Suprapubic skin (tissue), 4 donors: ENCODE data around the gene SERGEF.

Experiments
- POLR2A ChIP-seq, 2 donors: fragments of 450-650 bp; IDR thresholded peaks; one replicate each; pipeline ENCODE4 v1.6.1; 2017; ENCODE audit warnings: antibody characterized with exemption in 2 of 2, mild to moderate bottlenecking in 2 of 2, moderate library complexity in 2 of 2
- POLR2AphosphoS5 ChIP-seq, 3 donors: sonication (generic); formaldehyde crosslinking; IDR thresholded peaks; one replicate each; pipeline ENCODE4 v1.6.1; 2017; ENCODE audit warnings: antibody characterized with exemption in 3 of 3
- TF ChIP-seq, protein P1 (sequence below), 2 donors: fragments of 200-600 bp in 1 of 2; fragments of 450-650 bp in 1 of 2; sonication (generic) in 1 of 2; IDR thresholded peaks; one replicate each; pipeline ENCODE4 v1.5.1; 2016 to 2019; ENCODE audit warnings: antibody characterized with exemption in 2 of 2, mild to moderate bottlenecking in 1 of 2, moderate library complexity in 1 of 2

- TF ChIP-seq, protein P1, sequence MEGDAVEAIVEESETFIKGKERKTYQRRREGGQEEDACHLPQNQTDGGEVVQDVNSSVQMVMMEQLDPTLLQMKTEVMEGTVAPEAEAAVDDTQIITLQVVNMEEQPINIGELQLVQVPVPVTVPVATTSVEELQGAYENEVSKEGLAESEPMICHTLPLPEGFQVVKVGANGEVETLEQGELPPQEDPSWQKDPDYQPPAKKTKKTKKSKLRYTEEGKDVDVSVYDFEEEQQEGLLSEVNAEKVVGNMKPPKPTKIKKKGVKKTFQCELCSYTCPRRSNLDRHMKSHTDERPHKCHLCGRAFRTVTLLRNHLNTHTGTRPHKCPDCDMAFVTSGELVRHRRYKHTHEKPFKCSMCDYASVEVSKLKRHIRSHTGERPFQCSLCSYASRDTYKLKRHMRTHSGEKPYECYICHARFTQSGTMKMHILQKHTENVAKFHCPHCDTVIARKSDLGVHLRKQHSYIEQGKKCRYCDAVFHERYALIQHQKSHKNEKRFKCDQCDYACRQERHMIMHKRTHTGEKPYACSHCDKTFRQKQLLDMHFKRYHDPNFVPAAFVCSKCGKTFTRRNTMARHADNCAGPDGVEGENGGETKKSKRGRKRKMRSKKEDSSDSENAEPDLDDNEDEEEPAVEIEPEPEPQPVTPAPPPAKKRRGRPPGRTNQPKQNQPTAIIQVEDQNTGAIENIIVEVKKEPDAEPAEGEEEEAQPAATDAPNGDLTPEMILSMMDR (IDR thresholded peaks at IDR 0.05) = no peak
- TF ChIP-seq POLR2A (IDR thresholded peaks at IDR 0.05) (no peak), POLR2AphosphoS5 (IDR thresholded peaks at IDR 0.05) (no peak)
Measured at GRCh38 chr11:17907046-17907445, 105.8 kb downstream of the SERGEF start.
